GM18868 (cell line): ENCODE measurements around the gene ULK4.
"Not testable (repeated sequence)": the region's sequence is repeated elsewhere in the genome, so short reads cannot be mapped to it uniquely, and the experiment has no call there.

Experiments used
- ATAC-seq: cut with Tn5 transposase; IDR thresholded peaks from one replicate; pipeline ENCODE4 v1.9.1; 2021; ENCODE audit warnings: mild to moderate bottlenecking, moderate library complexity; ENCODE audit not compliant: unreplicated experiment

The ULK4 gene

GRCh38 chr3:41792806-41793205 lies 169.1 kb downstream of the ULK4 start:
- no peak for ATAC-seq

- ATAC-seq: no peak
Observed at GRCh38 chr3:41769106-41769505, 192.8 kb downstream of the ULK4 start.

- ATAC-seq: no peak
Observed at GRCh38 chr3:41768363-41768762, 193.5 kb downstream of the ULK4 start.

GRCh38 chr3:41762867-41763266 lies 199.0 kb downstream of the ULK4 start:
- ATAC-seq: not testable (repeated sequence)

GRCh38 chr3:41753651-41754050 lies 208.3 kb downstream of the ULK4 start:
- no peak for ATAC-seq

GRCh38 chr3:41751597-41751996 lies 210.3 kb downstream of the ULK4 start:
- no peak for ATAC-seq

- ATAC-seq: no peak
Observed at GRCh38 chr3:41749988-41750387, 211.9 kb downstream of the ULK4 start.

- no peak for ATAC-seq
Observed at GRCh38 chr3:41746215-41746614, 215.7 kb downstream of the ULK4 start.

GRCh38 chr3:41742121-41742520 lies 219.8 kb downstream of the ULK4 start:
- ATAC-seq: no peak

- ATAC-seq: no peak
Observed at GRCh38 chr3:41740374-41740886, 221.5 kb downstream of the ULK4 start.

GRCh38 chr3:41726891-41727290 lies 235.0 kb downstream of the ULK4 start:
- no peak for ATAC-seq

- ATAC-seq: no peak
Observed at GRCh38 chr3:41717641-41718040, 244.3 kb downstream of the ULK4 start.

GRCh38 chr3:41716471-41716870 lies 245.4 kb downstream of the ULK4 start:
- ATAC-seq: no peak

- no peak for ATAC-seq
Observed at GRCh38 chr3:41715376-41715775, 246.5 kb downstream of the ULK4 start.

- ATAC-seq: no peak
Observed at GRCh38 chr3:41711651-41712050, 250.3 kb downstream of the ULK4 start.

GRCh38 chr3:41710646-41711388 lies 251.1 kb downstream of the ULK4 start:
- ATAC-seq: no peak

GRCh38 chr3:41709213-41709612 lies 252.7 kb downstream of the ULK4 start:
- ATAC-seq: not testable (repeated sequence)

GRCh38 chr3:41708176-41708575 lies 253.7 kb downstream of the ULK4 start:
- no peak for ATAC-seq

GRCh38 chr3:41705893-41706292 lies 256.0 kb downstream of the ULK4 start:
- no peak for ATAC-seq

- ATAC-seq: no peak
Observed at GRCh38 chr3:41701191-41701698, 260.7 kb downstream of the ULK4 start.

- no peak for ATAC-seq
Observed at GRCh38 chr3:41700155-41700554, 261.7 kb downstream of the ULK4 start.

GRCh38 chr3:41698898-41699297 lies 263.0 kb downstream of the ULK4 start:
- ATAC-seq: no peak

- no peak for ATAC-seq
Observed at GRCh38 chr3:41697702-41698101, 264.2 kb downstream of the ULK4 start.
